Esophagus squamous epithelium (tissue), 5 donors: ENCODE results near the gene REEP6. TPM values are rescaled to one million over a fixed set of nuclear protein-coding genes. Genes with fewer than 3 reads are reported as not detected.
"Not testable (repeated sequence)": the region's sequence is repeated elsewhere in the genome, so short reads cannot be mapped to it uniquely, and the experiment has no call there.

Experiments
- DNase-seq: peaks from one replicate; lab custom pipeline; 2025; lab: John Stamatoyannopoulos, UW
- H3K27ac ChIP-seq, 4 donors: fragments of 200-600 bp; sonication (generic); one replicate each; pipeline ENCODE4 v1.5.1; 2016 to 2019; ENCODE audit warnings: mild to moderate bottlenecking in 1 of 4
- H3K27me3 ChIP-seq, 4 donors: fragments of 200-600 bp; sonication (generic); 1 replicate in 3 of 4; 2 replicates in 1 of 4; pipeline versions ENCODE4 v1.5.1 to v1.6.0; 2017 to 2021; ENCODE audit warnings: antibody characterized with exemption in 1 of 4
- H3K36me3 ChIP-seq, 3 donors: fragments of 200-600 bp; sonication (generic); one replicate each; pipeline ENCODE4 v1.5.1; 2016 to 2019
- H3K4me1 ChIP-seq, 3 donors: fragments of 200-600 bp; sonication (generic); one replicate each; pipeline ENCODE4 v1.5.1; 2017 to 2019
- H3K4me3 ChIP-seq, 4 donors: fragments of 200-600 bp; sonication (generic); 1 replicate in 3 of 4; 2 replicates in 1 of 4; pipeline ENCODE4 v1.5.1; 2016 to 2019; ENCODE audit warnings: mild to moderate bottlenecking in 2 of 4, moderate library complexity in 1 of 4
- H3K9me3 ChIP-seq, 3 donors: fragments of 200-600 bp; sonication (generic); one replicate each; pipeline ENCODE4 v1.5.1; 2016 to 2019
- POLR2A ChIP-seq, 4 donors: fragments of 450-650 bp; IDR thresholded peaks; one replicate each; pipeline ENCODE4 v1.6.1; 2017; ENCODE audit warnings: antibody characterized with exemption in 4 of 4, mild to moderate bottlenecking in 4 of 4, moderate library complexity in 3 of 4
- WGBS, 2 donors: methylation state at CpG; one replicate each; pipeline ENCODE4 v1.1.5; 2018; 5-methylcytosine and 5-hydroxymethylcytosine counted together
- intact Hi-C: fragments of 100-400 bp; cut with DNase I; formaldehyde crosslinking; loops from one replicate; pipeline ENCODE4 v1.15.0; 2022
- total RNA-seq, 4 donors: library from RNA; depleted of rRNA; stranded (reverse); fragments of >200 nt; gene quantifications; one replicate each; pipeline ENCODE4 v1.1.0, GENCODE V29; 2016
- TF ChIP-seq, protein P1 (sequence below), 6 experiments: fragments of 450-650 bp in 4 of 6; fragments of 200-600 bp in 2 of 6; sonication (generic) in 2 of 6; IDR thresholded peaks; one replicate each; pipeline ENCODE4 v1.5.1; 2016 to 2019; ENCODE audit warnings: antibody characterized with exemption in 6 of 6, mild to moderate bottlenecking in 4 of 6, moderate library complexity in 4 of 6
- donor health status: DM: yes; HTN: yes; CAD: no.

REEP6 gene
- total RNA-seq, 4 donors from 2014 or later, result 5.7 to 13.8 (median 9.4) TPM

- peaks cover 0 to 68% (median 0%) of the 10 kb centered on the region in 4 donors for H3K27me3 ChIP-seq
- no peaks in the 10 kb centered on the region for H3K9me3 ChIP-seq
- H3K36me3 ChIP-seq, result no peaks in the 10 kb centered on the region
- H3K27ac ChIP-seq, result no peak overlapping the region
- TF ChIP-seq, protein P1, sequence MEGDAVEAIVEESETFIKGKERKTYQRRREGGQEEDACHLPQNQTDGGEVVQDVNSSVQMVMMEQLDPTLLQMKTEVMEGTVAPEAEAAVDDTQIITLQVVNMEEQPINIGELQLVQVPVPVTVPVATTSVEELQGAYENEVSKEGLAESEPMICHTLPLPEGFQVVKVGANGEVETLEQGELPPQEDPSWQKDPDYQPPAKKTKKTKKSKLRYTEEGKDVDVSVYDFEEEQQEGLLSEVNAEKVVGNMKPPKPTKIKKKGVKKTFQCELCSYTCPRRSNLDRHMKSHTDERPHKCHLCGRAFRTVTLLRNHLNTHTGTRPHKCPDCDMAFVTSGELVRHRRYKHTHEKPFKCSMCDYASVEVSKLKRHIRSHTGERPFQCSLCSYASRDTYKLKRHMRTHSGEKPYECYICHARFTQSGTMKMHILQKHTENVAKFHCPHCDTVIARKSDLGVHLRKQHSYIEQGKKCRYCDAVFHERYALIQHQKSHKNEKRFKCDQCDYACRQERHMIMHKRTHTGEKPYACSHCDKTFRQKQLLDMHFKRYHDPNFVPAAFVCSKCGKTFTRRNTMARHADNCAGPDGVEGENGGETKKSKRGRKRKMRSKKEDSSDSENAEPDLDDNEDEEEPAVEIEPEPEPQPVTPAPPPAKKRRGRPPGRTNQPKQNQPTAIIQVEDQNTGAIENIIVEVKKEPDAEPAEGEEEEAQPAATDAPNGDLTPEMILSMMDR (IDR thresholded peaks at IDR 0.05), result no peak
- TF ChIP-seq POLR2A (IDR thresholded peaks at IDR 0.05), result no peak
- no peak for DNase-seq
- WGBS, 2 donors, result 67 to 92% methylated on average over 1 to 3 of the region's 23 CpGs
- peaks cover 0 to under 1% (median 0%) of the 10 kb centered on the region in 3 donors for H3K4me1 ChIP-seq
- intact Hi-C loops, result no loop called here
- no peak overlapping the region for H3K4me3 ChIP-seq
Measured at GRCh38 chr19:1533510-1534150, 42.6 kb downstream of the REEP6 start.

- Histone ChIP-seq H3K27ac (no peak overlapping the region), H3K27me3 (peaks cover 0 to 63% (median 0%) of the 10 kb centered on the region in 4 donors), H3K9me3 (no peaks in the 10 kb centered on the region), H3K4me1 (peaks cover 0 to 6% (median 0%) of the 10 kb centered on the region in 3 donors), H3K36me3 (no peaks in the 10 kb centered on the region), H3K4me3 (no peak overlapping the region)
- no peak for DNase-seq
- TF ChIP-seq POLR2A (IDR thresholded peaks at IDR 0.05), result no peak
- TF ChIP-seq, protein P1 (IDR thresholded peaks at IDR 0.05), result no peak
- intact Hi-C loops, result no loop called here
- WGBS, 2 donors, result 44% methylated on average over 1 of the region's 14 CpGs; no CpG with 5 or more reads in 1 of the 2 donors
Measured at GRCh38 chr19:1534972-1535371, 44.0 kb downstream of the REEP6 start.

DNA sequence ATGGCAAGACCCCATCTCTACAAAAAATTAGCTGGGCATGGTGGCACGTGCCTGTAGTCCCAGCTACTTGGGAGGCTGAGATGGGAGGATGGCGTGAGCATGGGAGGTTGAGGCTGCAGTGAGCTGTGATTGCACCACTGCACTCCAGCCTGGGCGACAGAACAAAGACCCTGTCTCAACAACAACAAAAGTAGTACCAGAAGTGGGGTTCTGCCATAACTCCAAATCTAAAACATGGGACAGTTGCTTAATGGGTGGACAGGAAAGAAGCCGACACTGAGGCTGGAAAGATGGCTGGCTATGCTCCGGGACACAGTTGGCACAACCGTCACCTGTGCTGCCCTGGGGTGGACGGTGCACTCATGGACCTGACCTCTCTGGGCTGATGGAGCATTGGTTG, 44.7 kb downstream of the REEP6 start:
- H3K27ac ChIP-seq, intact Hi-C loops, H3K9me3 ChIP-seq, DNase-seq, H3K4me3 ChIP-seq, H3K36me3 ChIP-seq: not testable (repeated sequence)
- peaks cover 0 to 13% (median 0%) of the 10 kb centered on the region in 3 donors for H3K4me1 ChIP-seq
- H3K27me3 ChIP-seq, result peaks cover 0 to 67% (median 0%) of the 10 kb centered on the region in 4 donors
- WGBS, 2 donors, result 90 to 95% methylated on average over 5 to 7 of the region's 7 CpGs

- WGBS, 2 donors, result 16 to 26% methylated on average over 15 of the region's 15 CpGs
- peaks cover 0 to 64% (median 0%) of the 10 kb centered on the region in 4 donors for H3K27me3 ChIP-seq
- intact Hi-C loops, result no loop called here
Measured at GRCh38 chr19:1538978-1539377, 48.0 kb downstream of the REEP6 start.

DNA sequence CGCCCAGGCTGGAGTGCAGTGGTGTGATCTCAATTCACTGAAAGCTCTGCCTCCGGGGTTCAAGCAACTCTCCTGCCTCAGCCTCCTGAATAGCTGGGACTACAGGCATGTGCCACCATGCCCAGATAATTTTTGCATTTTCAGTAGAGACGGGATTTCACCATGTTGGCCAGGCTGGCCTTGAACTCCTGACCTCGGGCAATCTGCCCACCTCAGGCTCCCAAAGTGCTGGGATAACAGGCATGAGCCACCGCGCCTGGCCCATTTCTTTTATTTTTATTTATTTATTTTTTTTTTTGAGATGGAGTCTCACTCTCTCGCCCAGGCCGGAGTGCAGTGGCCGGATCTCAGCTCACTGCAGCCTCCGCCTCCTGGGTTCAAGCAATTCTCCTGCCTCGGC, 48.8 kb downstream of the REEP6 start:
- not testable (repeated sequence) for H3K9me3 ChIP-seq, H3K36me3 ChIP-seq, DNase-seq, H3K4me3 ChIP-seq
- intact Hi-C loops, result loop anchor here (10.0 kb wide), 1 partner anchor 265 kb away; no protein-coding TSS in a partner anchor
- peak overlapping the region in 1 of 4 donors; percentile 44 for H3K27ac ChIP-seq
- peaks cover 0 to 14% (median 0%) of the 10 kb centered on the region in 3 donors for H3K4me1 ChIP-seq
- 81 to 83% methylated on average over 8 of the region's 11 CpGs for WGBS, 2 donors
- H3K27me3 ChIP-seq, result peaks cover 0 to 63% (median 0%) of the 10 kb centered on the region in 4 donors

More at GRCh38 chr19:1538978-1539377, 48.0 kb downstream of the REEP6 start:
- Histone ChIP-seq H3K4me1 (peaks cover 0 to 14% (median 0%) of the 10 kb centered on the region in 3 donors), H3K36me3 (no peaks in the 10 kb centered on the region), H3K27ac (no peak overlapping the region), H3K9me3 (no peaks in the 10 kb centered on the region), H3K4me3 (no peak overlapping the region)
- no peak for DNase-seq
- TF ChIP-seq POLR2A (IDR thresholded peaks at IDR 0.05), result no peak
- TF ChIP-seq, protein P1 (IDR thresholded peaks at IDR 0.05), result no peak

DNA sequence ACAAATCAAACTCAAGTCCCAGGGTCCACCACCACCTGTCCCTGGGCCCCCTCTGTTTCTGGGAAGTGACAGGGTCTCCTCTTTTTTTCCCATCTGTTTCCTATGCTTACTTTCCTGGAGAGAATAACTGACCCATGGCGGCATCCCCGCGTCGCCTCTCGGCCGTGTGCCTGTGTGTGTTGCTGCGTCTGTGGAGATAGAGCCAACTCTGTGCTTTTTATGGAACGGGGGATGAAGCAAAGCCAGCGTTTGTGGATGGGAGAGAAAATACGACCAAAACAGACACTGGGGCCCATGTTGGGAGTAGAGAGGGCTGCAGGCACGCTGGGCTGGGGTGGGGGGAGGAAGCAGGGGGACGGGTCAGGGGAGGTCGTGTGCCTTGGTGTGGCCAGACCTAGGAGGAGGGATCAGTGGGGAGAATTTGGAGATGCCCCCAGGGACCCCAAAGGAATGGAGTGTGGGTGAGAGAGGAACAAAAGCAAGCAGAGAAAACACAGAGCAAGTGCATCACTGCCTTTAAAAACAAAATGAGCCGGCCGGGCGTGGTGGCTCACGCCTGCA, 49.5 kb downstream of the REEP6 start:
- 31 to 33% methylated on average over 8 of the region's 17 CpGs for WGBS, 2 donors
- peak overlapping the region in 3 of 4 donors; percentile 9 to 44 (median 42) for H3K27ac ChIP-seq
- no peak for TF ChIP-seq POLR2A (IDR thresholded peaks at IDR 0.05)
- TF ChIP-seq, protein P1 (IDR thresholded peaks at IDR 0.05), result no peak

More for the DNA sequence above, 49.5 kb downstream of the REEP6 start:
- no peak for DNase-seq
- intact Hi-C loops, result loop anchor here (10.0 kb wide), 1 partner anchor 264 kb away; no protein-coding TSS in a partner anchor
- Histone ChIP-seq H3K4me1 (peaks cover 0 to 14% (median 0%) of the 10 kb centered on the region in 3 donors), H3K36me3 (no peaks in the 10 kb centered on the region), H3K9me3 (no peaks in the 10 kb centered on the region), H3K4me3 (no peak overlapping the region), H3K27me3 (peaks cover 0 to 61% (median 0%) of the 10 kb centered on the region in 4 donors)
